ENCODE results near the gene USP27X.

USP27X gene

DNA sequence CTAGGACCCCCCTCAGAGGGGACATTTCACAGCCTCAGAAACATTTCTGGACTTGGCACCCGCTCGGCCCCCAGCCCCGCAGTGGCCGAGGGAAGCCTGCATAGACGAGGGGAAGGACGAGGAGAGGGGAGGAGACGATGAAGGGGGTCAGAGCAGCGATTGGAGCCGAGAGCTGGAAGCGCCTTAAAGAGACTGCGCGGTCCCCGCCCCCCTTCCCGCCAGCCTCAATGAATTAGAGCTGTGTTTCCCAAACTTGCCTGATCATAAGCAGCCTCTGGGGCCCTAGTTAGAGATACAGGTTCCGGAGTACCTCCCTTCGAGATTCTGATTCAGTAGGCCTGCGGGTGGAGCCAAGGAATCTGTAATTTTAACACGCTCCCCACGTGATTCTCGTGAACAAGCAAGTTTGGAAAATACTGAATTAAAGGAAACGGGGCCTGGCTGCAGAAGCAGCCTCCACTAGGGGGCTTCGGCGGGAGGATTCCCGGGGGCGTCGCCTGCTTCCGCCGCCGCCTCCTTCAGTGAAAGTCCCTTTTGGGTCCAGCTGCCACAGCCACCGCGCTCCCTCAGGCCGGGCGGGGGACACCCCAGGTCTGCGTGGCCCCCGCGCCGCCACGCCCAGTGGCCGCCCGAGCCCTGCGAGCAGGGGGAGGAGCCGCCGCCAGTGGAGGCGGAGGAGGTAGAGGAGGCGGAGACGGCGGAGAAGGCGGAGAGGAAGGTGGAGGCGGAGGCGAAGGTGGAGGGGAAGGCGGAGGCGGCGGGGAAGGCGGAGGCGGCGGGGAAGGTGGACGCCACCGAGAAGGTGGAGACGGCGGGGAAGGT lies at the start of gene USP27X:
Gene USP27X, plus strand, starts transcription at position 651 of the 822 bp plus-strand sequence. CDS start 824 bp downstream, outside the sequence.
- DNase-seq (ENCODE audit: low spot score): peak; percentile 81

DNA sequence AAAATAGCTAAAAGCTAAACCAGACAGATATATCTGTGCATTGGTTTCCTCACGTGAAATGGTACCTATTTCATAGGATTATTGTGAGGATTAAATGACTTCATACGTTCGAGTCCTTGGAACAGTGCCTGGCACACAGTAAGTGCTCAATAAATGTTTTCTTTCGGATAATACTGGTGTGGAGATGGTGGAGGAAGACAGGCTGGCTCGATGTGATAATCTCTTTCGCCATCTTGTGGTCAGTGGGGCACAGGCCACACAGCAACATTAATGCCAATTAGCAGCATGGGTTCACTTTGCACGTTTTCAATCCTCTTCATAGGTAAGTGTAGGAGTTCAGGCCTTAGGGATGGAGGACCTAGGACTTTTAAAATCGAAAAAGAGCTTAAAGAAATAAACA lies 40.9 kb upstream of the USP27X start:
- peak; percentile 33 for DNase-seq (ENCODE audit: low spot score)

DNA sequence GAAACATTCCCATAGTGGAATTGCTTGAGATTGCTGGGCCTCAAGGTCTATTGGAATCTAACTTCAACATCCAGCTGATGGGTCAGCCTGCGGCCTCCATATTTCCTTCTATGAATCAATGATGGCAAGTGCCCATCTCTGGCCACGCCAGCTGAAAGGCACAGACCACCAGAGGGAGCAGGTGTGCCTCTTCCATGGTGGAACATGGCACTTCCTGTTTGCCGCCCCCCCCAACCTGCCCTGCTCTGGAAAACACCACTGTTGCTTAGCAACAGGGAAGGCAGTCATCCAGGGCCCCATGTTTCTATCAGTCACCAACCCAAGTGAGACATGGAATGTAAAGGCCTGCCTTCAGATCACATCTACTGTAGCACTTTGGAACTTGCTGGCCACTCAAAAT lies 38.6 kb upstream of the USP27X start:
- DNase-seq (ENCODE audit: low spot score): peak; percentile 20

DNA sequence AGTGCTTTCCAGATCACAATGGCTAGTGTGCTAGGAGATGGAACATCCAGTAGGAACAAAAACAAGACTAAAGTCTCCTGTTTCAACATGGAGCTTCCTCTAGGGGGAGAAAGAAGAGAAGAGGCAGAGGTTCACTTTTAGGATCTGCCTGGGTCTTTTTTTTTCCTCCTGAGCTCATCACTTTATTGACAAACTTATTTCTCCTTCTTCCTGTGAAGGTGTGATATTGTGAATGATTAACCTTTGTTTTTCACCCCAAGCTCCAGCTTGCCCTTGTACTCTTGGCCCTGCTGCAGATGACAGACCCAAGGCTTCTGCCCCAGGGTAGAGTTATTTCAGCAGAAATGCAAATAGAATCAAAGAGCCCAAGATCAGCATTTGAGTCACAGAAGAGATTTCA lies 36.7 kb upstream of the USP27X start:
- no peak for DNase-seq (ENCODE audit: low spot score)

DNA sequence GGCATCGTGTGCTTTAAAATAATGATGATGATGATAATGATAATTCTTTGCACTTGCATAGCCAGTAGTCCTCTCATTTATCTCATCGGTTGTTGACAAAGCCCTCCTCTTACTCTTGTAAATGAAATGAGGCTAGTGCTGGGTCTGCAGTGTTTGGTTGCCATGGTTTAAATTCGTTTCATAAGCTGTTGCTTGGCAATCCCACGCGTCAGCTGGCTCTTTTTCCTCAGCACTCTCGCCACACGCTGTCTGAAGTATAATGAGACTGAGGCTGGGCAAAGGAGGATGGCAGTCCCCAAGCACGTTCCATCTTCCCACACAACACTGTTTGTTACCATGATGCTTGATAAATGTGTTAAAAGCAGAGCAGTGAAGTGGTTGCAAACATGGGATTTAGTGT lies 34.7 kb upstream of the USP27X start:
- no peak for DNase-seq (ENCODE audit: low spot score)

DNA sequence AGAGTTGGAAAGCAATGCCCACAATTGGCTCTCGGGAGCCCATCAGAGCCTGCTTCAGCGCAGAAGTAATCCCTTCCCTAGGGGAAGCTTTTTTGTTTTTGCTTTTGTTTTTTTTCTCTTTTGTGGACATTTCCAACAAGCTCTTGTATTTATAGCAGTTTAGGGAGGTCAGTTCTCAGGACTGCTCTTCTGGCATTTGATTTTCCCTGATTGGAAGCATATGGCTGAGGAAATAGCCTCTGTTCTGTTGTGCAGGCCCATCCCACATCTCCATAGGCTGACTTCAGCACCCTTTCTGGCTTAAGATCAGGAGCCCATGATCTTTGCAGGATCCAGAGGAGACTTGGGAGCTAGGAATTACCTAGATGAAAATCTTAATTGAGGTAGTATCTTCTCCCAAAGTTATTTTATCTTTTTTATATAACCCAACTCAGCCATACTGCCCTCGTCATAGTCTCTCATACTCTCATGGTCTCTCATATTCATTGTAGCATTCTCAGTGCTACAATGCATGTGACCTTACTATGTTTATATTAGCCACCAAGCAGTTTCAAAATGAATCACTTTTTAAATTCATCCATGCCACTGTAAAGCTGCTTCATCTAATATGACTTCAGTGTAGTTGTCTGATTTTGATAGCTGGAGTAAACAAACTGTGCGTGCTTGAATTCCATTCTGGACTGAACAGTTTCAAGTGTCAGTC lies 33.4 kb upstream of the USP27X start:
- DNase-seq (ENCODE audit: low spot score): no peak

DNA sequence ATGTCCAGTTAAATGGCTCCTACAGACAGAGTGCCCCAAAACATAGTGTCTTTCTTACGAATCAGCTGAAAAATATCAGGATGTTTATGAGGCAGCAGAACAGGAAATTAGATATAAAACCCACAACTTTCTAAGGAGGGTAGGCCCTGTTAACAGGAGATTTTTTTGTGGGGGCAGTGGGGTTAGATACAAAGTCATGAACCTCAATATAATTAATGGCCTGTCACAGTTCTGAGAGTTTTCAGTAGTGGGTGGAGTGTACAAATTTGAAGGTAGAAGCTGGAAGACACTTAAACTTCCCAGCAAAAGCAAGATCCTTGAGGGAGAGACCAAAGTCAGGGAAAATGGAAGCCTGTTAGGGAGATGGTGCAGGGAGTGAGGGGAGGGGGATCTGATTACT lies 32.8 kb upstream of the USP27X start:
- no peak for DNase-seq (ENCODE audit: low spot score)

DNA sequence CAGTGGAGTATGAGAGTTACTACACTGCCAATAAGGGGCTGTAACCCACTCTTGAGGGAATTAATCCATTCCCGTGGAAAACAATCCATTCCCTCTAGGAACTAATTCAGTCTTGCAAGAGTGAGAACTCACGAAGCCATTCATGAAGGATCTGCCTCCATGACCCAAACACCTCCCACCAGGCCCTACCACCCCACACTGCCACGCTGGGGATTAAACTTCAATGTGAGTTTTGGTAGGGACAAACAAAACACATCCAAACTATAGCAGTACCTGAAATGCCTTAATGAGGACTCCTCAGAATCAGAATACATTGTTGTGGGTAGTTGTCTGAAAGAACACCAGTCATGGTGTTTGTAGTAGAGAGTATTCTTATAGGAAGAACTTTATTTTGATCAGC lies 31.0 kb upstream of the USP27X start:
- DNase-seq (ENCODE audit: low spot score): no peak

DNA sequence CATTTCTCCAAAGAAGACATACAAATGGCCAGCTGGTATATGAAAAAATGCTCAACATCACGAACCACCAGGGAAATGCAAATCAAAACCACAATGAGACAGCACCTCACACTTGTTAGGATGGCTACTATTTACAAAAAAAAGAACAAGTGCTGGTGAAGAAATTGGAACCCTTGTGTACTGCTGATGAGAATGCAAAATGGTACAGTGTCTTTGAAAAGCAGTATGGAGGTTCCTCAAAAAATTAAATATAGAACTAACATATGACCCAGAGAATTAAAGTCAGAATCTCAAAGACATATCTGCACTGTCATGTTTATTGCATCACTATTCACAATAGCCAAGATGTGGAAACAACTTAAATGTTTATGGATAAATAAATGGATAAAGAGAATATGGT lies 29.3 kb upstream of the USP27X start:
- no peak for DNase-seq (ENCODE audit: low spot score)

DNA sequence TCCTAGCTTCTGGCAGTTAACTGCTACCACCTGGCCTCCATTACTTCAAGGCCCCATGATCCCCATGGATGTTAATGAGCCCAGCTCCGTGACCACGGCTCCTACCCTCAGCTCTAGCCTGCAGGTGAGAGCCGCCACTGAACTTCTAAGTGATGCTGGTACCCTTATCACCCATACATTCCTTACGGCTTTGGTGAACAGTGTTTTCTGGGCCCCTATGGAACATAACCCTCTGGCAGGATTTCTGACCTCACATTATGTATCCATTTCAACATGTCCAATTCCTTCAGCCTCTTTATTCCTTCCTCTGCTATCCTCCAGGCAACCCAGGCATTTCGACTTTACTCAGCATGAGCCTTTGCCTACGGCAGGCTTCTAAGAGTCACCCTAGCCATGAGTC lies 25.6 kb upstream of the USP27X start:
- no peak for DNase-seq (ENCODE audit: low spot score)

DNA sequence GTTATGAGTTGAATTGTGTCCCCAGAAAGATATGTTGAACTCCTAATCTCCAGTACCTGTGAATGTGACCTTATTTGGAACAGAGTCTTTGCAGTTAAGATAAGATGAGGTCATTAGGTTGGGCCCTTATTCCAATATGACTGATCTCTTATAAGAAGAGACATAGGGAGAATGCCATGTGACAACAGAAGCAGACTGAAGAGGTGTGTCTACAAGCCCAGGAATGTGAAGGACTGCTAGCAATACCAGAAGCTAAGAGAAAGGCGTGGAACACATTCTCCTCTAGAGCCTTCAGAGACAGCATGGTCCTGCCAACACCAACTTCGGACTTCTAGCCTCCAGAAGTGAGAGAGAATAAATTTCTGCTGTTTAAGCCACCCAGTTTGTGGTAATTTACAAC lies 22.5 kb upstream of the USP27X start:
- no peak for DNase-seq (ENCODE audit: low spot score)

DNA sequence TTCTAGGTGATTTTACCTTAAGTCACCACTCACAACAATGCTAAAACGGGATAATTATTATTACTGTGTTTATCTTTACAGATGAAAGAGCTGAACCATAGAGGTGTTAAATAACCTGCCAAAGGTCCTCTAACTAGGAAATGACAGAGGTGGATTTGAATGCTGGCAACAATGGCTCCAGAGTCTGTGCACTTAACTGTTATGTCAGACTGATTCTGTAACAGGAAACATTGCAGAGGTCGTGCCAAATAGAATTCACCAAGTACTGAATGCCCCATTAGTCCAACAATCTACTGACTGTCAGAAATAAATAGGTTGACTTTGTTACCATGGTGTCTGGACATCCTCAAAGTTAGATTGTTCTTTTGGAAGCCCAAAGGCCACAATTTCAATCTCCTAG lies 20.9 kb upstream of the USP27X start:
- DNase-seq (ENCODE audit: low spot score): no peak

DNA sequence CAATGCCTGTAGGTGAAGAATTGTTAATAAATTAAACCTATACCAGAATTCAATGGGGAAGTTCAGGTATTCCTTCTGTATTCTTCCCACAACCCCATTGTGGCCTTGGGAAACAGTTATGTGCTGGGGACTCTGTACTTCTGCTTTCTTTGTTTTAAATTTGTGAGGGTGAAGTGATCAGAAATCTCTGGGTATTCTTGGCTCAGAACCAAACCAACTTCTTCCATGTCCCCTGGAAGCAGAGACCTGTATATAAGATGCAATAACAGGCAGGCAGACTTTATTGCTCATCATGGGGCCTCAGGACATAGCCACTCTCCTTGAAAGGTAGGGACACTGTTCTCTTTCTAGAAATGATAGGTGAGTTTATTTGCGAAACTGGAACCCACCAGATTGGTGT lies 19.8 kb upstream of the USP27X start:
- DNase-seq (ENCODE audit: low spot score): no peak

DNA sequence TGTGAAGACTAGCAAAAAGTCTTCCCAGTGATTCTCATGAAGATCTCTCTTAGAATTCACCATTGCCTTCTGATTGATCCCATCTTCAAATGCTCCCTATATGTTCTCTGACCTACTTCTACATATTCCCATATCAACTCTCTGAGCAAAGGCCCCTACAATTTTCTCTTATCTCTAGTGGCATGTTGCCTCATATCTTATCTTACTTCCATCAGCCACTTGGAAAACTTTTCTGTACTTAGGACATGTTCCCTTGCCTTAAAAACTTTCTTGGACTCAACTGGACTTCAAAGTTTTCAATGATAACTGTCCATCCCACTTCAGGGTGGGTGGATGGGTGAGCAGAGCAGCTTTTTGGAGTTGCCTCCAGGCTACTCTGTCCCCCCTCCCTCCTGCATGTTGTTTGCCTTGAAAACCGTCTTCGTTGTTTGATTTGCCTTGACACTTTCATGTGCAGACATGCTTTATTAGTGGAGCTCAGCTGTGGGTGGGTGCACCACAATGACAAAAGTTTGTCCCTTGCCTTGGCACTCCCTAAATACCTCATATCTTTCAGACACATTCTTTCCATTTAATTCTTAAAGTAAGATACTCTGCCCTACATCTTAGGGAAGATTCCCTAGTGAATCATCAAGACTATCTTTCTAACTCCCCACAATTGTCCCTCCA lies 18.3 kb upstream of the USP27X start:
- DNase-seq (ENCODE audit: low spot score): no peak

DNA sequence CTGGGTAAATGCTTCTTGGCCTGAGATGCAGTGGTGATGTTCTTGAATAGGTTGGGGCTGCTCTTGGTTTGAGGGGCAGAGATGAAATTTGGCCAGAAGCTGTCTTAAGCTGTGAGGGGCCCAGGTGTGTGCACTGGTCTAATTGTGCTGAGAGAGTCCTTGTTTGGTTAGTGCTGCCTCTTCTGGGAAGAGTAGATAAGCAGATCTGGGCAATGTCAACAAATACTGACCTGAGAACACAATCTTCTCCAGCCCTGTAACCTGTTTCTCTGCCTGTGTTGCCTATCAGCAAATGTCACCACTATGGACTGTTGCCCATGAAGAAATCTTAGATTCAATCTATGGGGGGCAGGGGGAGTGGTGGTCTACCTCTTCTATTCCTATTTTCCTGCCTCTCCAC lies 17.2 kb upstream of the USP27X start:
- no peak for DNase-seq (ENCODE audit: low spot score)

DNA sequence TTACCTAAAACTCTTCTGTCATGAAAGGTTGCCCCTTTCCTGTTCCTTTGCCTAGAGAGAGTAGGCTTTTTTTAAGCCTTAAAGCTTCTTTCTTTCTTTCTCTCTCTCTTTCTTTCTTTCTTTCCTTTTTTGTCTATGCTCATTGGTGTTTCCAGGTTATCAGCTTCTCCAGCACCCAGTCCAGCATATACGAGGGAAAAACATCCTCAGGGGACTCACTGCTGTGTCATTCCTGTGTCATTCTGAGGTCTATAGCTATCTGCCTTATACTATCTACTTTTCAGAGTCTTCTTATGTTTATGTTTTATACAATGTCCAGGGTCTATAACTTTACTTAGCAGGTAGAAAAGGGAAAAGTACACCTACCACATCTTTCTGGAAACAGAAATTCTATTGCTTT lies 10.5 kb upstream of the USP27X start:
- no peak for DNase-seq (ENCODE audit: low spot score)

DNA sequence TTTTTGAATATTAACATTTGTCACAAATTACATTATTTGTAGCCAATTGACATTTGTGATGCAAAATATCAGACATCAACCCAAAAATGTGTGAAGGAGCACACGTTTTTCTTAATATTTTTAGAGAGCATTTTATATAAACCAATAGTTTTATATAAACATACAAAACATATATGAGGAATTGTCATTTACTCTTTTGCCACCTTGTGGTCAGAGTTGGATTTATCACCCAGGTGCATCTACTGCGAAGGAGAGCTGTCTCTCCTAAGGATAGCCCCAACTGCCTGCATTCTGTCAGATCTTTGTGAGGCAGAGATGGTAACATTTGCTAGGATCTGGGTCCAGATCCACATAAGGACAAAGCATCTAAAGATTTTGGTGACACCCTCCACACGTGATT lies 2.5 kb upstream of the USP27X start:
- DNase-seq (ENCODE audit: low spot score): peak; percentile 9

DNA sequence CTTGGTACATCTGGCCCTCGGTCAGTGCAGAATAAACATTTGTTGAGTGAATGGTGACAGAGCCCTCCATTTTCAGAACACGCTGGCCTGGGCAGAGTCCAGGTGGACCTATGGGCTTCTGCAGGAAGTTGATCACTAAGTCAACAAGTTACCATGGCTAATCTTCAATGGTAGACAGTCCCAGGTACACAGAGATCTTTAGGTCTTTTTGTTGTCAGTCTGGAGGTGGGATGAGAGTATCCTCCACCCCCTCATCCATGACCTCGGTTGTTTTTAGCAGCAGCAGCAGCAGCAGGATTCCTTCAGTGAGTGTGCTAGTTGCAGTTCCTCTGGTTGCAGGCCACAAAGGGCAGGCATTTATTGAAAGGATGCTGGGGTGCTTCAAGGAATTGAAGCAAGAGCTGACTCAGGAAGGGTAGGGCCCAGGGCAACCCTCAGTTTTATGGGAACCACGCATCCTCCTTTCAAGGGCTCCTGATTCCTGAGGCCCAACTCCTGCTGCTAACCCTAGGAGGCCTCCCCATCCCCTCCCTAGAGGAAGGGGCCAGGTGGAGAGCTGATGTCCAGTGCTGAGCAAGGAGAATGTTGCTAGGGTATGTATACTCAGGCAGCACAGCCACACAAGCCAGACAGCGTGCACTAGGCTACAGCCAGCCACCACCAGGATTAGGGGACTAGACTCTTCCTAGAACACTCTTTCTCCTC lies 1.7 kb upstream of the USP27X start:
- no peak for DNase-seq (ENCODE audit: low spot score)

DNA sequence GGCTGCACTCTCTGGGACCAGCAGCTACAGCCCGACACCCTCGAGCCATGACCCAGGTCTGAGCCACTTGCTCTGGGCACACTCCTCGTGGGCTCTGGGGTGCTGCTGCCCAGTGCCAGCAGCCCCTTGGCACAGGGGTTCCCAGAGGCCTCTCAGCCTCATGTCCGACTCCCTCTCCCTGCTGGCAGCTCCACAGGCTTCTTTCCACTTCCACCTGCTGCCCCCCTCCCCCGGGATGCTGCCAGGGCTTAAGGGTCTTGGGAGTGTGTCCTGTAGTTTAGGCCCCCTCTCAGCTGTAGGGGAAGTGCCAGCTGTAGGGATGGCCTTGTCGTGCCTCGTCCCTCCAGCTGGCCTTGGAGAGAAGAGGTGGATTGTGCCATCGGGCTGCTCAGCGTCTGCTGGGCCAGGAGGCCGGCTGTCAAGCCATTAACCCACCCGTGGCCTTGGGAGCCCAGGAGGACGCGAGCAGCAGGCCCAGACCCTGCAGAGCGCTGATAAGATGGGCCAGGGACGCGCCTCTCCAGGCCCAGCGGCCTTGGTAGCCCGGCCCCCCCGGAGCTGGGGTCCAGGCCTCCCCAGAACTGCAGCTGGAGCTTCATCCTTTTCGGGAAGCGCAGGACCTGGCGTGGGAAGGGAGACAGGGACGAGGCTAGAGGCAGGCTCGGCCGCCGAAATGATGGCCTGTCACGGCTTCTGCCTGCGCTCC lies 1.0 kb upstream of the USP27X start:
- DNase-seq (ENCODE audit: low spot score): no peak

DNA sequence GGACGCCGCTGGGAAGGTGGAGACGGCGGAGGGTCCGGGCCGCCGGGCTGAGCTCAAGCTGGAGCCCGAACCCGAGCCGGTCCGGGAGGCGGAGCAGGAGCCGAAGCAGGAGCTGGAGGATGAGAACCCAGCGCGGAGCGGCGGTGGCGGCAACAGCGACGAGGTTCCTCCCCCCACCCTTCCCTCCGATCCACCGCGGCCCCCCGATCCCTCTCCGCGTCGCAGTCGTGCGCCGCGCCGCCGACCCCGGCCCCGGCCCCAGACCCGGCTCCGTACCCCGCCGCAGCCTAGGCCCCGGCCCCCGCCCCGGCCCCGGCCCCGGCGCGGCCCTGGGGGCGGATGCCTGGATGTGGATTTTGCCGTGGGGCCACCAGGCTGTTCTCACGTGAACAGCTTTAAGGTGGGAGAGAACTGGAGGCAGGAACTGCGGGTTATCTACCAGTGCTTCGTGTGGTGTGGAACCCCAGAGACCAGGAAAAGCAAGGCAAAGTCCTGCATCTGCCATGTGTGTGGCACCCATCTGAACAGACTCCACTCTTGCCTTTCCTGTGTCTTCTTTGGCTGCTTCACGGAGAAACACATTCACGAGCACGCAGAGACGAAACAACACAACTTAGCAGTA lies 483 bp downstream of the USP27X start:
- no peak for DNase-seq (ENCODE audit: low spot score)

DNA sequence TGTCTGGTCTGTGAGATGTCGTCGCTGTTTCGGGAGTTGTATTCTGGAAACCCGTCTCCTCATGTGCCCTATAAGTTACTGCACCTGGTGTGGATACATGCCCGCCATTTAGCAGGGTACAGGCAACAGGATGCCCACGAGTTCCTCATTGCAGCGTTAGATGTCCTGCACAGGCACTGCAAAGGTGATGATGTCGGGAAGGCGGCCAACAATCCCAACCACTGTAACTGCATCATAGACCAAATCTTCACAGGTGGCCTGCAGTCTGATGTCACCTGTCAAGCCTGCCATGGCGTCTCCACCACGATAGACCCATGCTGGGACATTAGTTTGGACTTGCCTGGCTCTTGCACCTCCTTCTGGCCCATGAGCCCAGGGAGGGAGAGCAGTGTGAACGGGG lies 1.4 kb downstream of the USP27X start:
- no peak for DNase-seq (ENCODE audit: low spot score)
